Neural cell (in vitro differentiated cells): ENCODE results near the gene ABCA13.

Experiments
- CTCF ChIP-seq: fragments of 450-650 bp; IDR thresholded peaks from 2 replicates; pipeline ENCODE4 v1.5.1; 2014; ENCODE audit warnings: antibody characterized with exemption, mild to moderate bottlenecking, moderate library complexity; ENCODE audit not compliant: poor library complexity, severe bottlenecking
- EZH2 ChIP-seq: fragments of 200-600, 300-800 bp; shearing (Covaris generic), sonication (generic); IDR thresholded peaks from 2 replicates; pipeline ENCODE4 v1.6.1; 2014; ENCODE audit warnings: antibody characterized with exemption, low read length, borderline replicate concordance, mild to moderate bottlenecking; ENCODE audit not compliant: insufficient read depth, poor library complexity, severe bottlenecking
- POLR2AphosphoS5 ChIP-seq: IDR thresholded peaks from 2 replicates; pipeline ENCODE4 v1.6.1; 2012
- RAD21 ChIP-seq: fragments of 450-650 bp; conservative IDR thresholded peaks from 2 replicates; pipeline ENCODE4 v1.6.1; 2014; ENCODE audit warnings: antibody characterized with exemption, mild to moderate bottlenecking, moderate library complexity
- REST ChIP-seq: IDR thresholded peaks from 2 replicates; pipeline ENCODE4 v1.6.1; 2012; ENCODE audit warnings: borderline replicate concordance

GRCh38 chr7:48426331-48426965 lies 255.2 kb downstream of the ABCA13 start:
- TF ChIP-seq CTCF (no peak), REST (no peak), EZH2 (no peak), RAD21 (no peak), POLR2AphosphoS5 (no peak)
